OCI-LY3 (cell line): ENCODE results near the gene IFNL1.

Experiments used
- H2AFZ ChIP-seq: fragments of 200-600, 300-600 bp; shearing (Covaris generic); 2 replicates; pipeline ENCODE4 v1.6.0; 2014; ENCODE audit warnings: antibody characterized with exemption, low read depth, low read length
- H3K27ac ChIP-seq: fragments of 200-600, 300-600 bp; sonication (generic); 2 replicates; pipeline ENCODE4 v1.5.1; 2014; ENCODE audit warnings: mild to moderate bottlenecking, low read length, moderate library complexity, mixed read lengths
- H3K27me3 ChIP-seq: fragments of 200-600, 300-600 bp; sonication (generic); 2 replicates; pipeline ENCODE4 v1.6.1; 2014; ENCODE audit warnings: low read depth, low read length, mixed read lengths
- H3K36me3 ChIP-seq: fragments of 200-600, 300-600 bp; sonication (generic); replicated peaks from 2 replicates; pipeline ENCODE3; 2014; ENCODE audit warnings: low read depth, low read length, mixed read lengths
- H3K4me1 ChIP-seq: fragments of 300-600, 200-600 bp; sonication (generic); 2 replicates; pipeline ENCODE4 v1.6.1; 2014; ENCODE audit warnings: low read length, mixed read lengths
- H3K4me2 ChIP-seq: fragments of 200-600, 300-600 bp; sonication (generic); 2 replicates; pipeline ENCODE4 v1.6.1; 2014; ENCODE audit warnings: low read length, mixed read lengths
- H3K4me3 ChIP-seq: fragments of 300-600, 200-600 bp; sonication (generic); 2 replicates; pipeline ENCODE4 v1.5.1; 2014; ENCODE audit warnings: antibody characterized with exemption, mild to moderate bottlenecking, low read length, moderate library complexity
- H3K79me2 ChIP-seq: fragments of 300-600, 200-600 bp; shearing (Covaris generic); 2 replicates; pipeline ENCODE4 v1.6.1; 2014; ENCODE audit warnings: mild to moderate bottlenecking, low read length, mixed read lengths
- H3K9ac ChIP-seq: fragments of 300-600, 200-600 bp; shearing (Covaris generic); 2 replicates; pipeline ENCODE4 v1.6.0; 2014; ENCODE audit warnings: mild to moderate bottlenecking, low read length, moderate library complexity
- H3K9me3 ChIP-seq: fragments of 200-600, 300-600 bp; shearing (Covaris generic); 2 replicates; pipeline ENCODE4 v1.6.1; 2014; ENCODE audit warnings: low read length, mixed read lengths; ENCODE audit not compliant: insufficient read depth
- H4K20me1 ChIP-seq: fragments of 200-600, 300-600 bp; sonication (generic); 2 replicates; pipeline ENCODE4 v1.6.1; 2016; ENCODE audit warnings: low read length, mixed read lengths; ENCODE audit not compliant: insufficient read depth
- EZH2phosphoT487 ChIP-seq: fragments of 200-600 bp; shearing (Covaris generic); IDR thresholded peaks from 2 replicates; pipeline ENCODE4 v1.6.1; 2018; ENCODE audit warnings: antibody characterized with exemption, mixed run types, low read depth
- TF ChIP-seq, protein P1 (sequence below): fragments of 200-600, 300-600 bp; sonication (generic); IDR thresholded peaks from 2 replicates; pipeline ENCODE4 v1.5.1; 2014; ENCODE audit warnings: antibody characterized with exemption, low read length, low read depth

The IFNL1 gene

DNA sequence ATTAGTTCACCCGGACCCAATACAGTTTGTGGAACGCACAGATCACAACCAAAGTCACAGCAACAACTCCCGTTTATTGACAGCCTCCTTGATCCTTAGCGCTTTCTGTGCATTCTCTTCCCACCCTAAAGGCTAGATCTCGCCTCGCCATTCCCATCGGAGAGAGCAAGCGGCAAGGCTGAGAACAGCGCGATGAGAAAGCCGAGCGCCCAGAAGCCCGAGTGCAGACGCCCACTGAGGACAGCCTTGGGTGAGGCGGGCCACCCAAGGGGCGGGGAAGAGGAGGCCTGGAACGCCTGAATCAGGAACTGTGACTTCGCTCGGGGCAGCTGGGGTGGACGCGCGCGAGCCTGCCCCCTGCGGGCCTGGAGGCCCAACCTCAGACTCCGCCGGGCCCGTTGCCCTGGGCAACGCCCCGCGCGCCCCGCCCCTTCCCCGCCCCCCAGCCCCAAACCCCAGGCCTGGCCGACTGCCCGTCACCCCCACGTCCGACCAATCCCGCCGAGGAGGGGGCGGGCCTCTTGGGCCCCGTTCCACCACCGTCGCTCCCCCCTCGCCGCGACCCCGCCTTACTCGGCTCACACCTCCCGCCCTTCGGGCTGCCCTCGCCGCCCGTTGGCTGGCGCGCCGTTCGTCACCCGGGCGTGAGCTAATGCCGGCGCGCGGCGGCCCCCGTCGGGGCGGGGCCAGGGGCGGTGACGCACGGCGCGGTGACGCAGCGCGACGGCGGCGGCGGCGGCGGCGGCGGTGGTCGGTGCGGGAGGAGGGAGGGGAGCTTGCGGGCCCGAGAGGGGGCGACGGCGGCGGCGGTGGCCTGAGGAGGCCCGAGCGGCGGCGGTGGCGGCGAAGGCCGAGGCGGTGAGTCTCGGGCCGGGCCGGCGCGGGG lies 45.8 kb downstream of the IFNL1 start, which contains the start of gene SAMD4B:
TSS of gene SAMD4B (plus strand) at position 703 of the 886 bp plus-strand sequence. CDS start 14,473 bp downstream, outside the sequence.
- Histone ChIP-seq H3K9ac (peak within 1 kb of the TSS; percentile 90), H3K36me3 (peaks cover 14% of the 10 kb centered on the region), H2AFZ (peak within 1 kb of the TSS; percentile 67), H3K4me2 (peak within 1 kb of the TSS; percentile 99), H3K9me3 (no peaks in the 10 kb centered on the region), H4K20me1 (peaks cover 21% of the 10 kb centered on the region), H3K27me3 (no peaks in the 10 kb centered on the region), H3K27ac (peak within 1 kb of the TSS; percentile 51), H3K4me1 (peaks cover 28% of the 10 kb centered on the region), H3K79me2 (peaks cover 46% of the 10 kb centered on the region), H3K4me3 (peak within 1 kb of the TSS; percentile 93)
- no peak for TF ChIP-seq EZH2phosphoT487
- TF ChIP-seq, protein P1, sequence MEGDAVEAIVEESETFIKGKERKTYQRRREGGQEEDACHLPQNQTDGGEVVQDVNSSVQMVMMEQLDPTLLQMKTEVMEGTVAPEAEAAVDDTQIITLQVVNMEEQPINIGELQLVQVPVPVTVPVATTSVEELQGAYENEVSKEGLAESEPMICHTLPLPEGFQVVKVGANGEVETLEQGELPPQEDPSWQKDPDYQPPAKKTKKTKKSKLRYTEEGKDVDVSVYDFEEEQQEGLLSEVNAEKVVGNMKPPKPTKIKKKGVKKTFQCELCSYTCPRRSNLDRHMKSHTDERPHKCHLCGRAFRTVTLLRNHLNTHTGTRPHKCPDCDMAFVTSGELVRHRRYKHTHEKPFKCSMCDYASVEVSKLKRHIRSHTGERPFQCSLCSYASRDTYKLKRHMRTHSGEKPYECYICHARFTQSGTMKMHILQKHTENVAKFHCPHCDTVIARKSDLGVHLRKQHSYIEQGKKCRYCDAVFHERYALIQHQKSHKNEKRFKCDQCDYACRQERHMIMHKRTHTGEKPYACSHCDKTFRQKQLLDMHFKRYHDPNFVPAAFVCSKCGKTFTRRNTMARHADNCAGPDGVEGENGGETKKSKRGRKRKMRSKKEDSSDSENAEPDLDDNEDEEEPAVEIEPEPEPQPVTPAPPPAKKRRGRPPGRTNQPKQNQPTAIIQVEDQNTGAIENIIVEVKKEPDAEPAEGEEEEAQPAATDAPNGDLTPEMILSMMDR: peak; percentile 50

DNA sequence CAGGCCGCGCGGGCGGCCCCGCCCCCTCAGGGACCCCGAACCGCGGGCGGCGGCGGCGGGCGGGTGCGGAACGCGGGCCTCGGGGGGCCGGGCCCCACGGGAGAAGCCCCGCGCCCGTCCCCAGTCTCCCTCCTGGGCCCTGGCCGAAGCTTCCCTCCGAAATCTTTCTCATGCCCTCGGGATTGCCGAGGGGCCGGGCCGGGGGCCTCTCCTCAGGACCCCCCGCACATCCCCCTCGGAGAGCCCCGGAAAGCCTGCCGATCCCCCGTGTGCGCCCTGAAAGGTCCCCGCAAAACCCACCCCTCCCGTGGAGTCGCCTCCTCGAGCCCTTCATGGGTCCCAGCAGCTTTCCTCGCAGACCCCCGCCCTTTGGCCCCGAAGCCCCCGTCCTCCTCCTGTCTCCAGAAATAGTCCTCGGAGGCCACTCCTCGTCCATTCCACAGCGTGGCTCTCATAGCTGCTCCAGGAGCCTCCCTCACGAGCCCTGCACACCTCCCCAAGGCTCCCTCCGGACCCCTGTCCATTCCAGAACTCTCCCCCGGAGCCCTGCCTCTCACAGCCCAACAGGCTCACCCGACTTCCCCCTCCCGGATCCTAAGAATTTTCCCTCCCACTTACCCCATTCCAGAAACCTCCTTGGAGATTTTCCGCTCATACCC lies 46.6 kb downstream of the IFNL1 start:
- Histone ChIP-seq H3K27ac (no peak overlapping the region), H3K4me1 (peaks cover 20% of the 10 kb centered on the region)

DNA sequence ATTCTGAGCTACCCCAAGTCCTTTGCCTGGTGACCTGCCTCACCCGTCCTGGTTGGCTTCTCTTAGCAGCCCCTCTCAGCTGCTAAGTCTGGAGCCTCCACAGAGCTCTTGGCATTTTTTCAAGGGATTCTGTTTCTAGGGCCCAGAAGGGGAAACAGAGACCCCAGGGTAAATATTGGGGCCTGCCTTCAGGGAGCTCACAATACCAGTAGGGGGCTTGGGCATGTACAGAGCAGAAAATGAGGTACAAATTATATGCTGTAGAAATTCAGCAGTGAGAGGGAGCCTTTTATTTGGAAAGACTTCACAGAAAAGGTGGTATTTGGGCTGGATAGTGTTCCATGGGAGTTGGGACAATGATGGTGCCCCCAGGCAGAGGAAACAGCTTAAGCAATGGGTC lies 49.7 kb downstream of the IFNL1 start:
- Histone ChIP-seq H3K4me2 (no peak overlapping the region), H3K4me3 (no peak overlapping the region), H3K9me3 (no peaks in the 10 kb centered on the region), H3K79me2 (peaks cover 47% of the 10 kb centered on the region), H3K36me3 (peaks cover 31% of the 10 kb centered on the region), H3K4me1 (peaks cover 13% of the 10 kb centered on the region), H4K20me1 (peaks cover 27% of the 10 kb centered on the region), H3K9ac (no peak overlapping the region), H3K27me3 (no peaks in the 10 kb centered on the region), H2AFZ (no peak overlapping the region), H3K27ac (no peak overlapping the region)
- no peak for TF ChIP-seq EZH2phosphoT487
- TF ChIP-seq, protein P1: peak; percentile 24; the same call in 1 of the 2 replicates

More for the DNA sequence above, 46.6 kb downstream of the IFNL1 start:
- Histone ChIP-seq H3K27me3 (no peaks in the 10 kb centered on the region), H3K9me3 (no peaks in the 10 kb centered on the region), H3K4me3 (peak overlapping the region; percentile 93), H4K20me1 (peaks cover 27% of the 10 kb centered on the region), H3K9ac (peak overlapping the region; percentile 87), H3K36me3 (peaks cover 22% of the 10 kb centered on the region), H2AFZ (no peak overlapping the region), H3K79me2 (peaks cover 52% of the 10 kb centered on the region), H3K4me2 (peak overlapping the region; percentile 83)
- TF ChIP-seq, protein P1: no peak
- no peak for TF ChIP-seq EZH2phosphoT487
